Measurements from ENCODE around the gene MEFV.
"Not testable (repeated sequence)": the region's sequence is repeated elsewhere in the genome, so short reads cannot be mapped to it uniquely, and the experiment has no call there.

MEFV gene

DNA sequence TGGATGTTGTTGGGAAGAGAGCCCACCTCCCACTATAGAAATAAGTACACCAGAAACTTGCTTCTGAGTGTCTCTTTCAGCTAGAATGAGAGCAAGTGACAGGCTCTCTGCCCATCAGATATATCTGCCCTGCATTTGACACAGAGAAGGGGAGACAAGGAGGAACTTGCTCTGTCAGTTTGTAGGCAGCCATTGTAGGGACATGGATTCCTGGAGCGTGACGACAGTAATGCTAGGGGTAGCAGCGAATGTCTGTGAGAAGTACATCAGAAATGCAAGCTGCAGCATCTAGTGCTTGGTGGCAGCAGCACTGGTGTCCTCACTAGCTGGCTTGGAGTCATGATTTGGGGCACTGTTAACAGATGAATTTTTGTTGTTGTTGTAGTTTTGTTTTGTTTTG, 44.4 kb downstream of the MEFV start:
- Histone ChIP-seq H3K4me3 (ENCODE audit: low read depth, low read length) (no peak overlapping the region), H3K27ac (no peak overlapping the region), H3K36me3 (replicated peaks) (no peaks in the 10 kb centered on the region), H3K27me3 (replicated peaks) (no peaks in the 10 kb centered on the region)
- DNase-seq, result no peak
- in situ Hi-C loops (cut with HindIII; ENCODE audit: low pct_ligation_motif_present, low sequenced_read_pairs), result no loop called here
- TF ChIP-seq, protein P1, sequence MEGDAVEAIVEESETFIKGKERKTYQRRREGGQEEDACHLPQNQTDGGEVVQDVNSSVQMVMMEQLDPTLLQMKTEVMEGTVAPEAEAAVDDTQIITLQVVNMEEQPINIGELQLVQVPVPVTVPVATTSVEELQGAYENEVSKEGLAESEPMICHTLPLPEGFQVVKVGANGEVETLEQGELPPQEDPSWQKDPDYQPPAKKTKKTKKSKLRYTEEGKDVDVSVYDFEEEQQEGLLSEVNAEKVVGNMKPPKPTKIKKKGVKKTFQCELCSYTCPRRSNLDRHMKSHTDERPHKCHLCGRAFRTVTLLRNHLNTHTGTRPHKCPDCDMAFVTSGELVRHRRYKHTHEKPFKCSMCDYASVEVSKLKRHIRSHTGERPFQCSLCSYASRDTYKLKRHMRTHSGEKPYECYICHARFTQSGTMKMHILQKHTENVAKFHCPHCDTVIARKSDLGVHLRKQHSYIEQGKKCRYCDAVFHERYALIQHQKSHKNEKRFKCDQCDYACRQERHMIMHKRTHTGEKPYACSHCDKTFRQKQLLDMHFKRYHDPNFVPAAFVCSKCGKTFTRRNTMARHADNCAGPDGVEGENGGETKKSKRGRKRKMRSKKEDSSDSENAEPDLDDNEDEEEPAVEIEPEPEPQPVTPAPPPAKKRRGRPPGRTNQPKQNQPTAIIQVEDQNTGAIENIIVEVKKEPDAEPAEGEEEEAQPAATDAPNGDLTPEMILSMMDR (IDR thresholded peaks at IDR 0.05; ENCODE audit: low read depth, low read length, missing control alignments), result no peak

DNA sequence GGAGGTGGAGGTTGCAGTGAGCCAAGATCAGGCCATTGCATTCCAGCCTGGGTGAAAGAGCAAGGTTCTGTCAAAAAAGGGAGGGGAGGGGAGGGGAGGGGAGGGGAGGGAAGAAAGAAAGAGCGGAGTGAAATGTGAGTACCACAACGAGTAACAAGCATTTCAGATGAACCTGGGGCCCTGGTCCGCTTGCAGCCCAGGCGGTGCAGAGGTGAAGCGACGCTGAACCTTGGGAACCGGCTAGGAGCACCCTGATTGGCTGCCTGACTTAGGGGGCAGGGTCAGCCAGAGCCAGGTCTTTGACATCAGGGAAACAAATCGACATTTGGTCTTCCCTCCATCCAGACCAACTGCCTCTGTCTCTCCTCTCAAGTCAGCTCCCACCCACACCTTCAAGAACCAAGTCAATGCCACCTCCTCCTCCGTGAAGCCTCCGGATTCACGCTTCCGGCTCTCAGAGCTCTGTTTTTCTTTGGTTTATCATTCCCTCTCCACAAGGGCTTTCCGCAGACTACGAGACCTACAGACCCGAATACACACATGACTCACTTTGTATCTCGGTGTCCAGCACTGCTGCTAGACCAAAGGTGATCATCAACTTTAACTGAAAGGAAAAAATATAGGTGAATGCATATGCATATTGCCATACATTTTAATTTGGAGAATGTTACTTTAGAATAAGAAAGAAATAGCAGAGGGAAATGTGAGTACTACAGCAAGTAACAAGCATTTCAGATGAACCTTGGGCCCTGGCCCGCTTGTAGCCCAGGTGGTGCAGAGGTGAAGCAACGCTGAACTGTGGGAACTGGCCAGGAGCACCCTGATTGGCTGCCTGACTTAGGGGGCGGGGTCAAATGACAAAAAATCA, 49.1 kb downstream of the MEFV start:
- Histone ChIP-seq H3K27me3 (replicated peaks) (no peaks in the 10 kb centered on the region), H3K27ac (no peak overlapping the region), H3K36me3 (replicated peaks) (no peaks in the 10 kb centered on the region), H3K4me3 (ENCODE audit: low read depth, low read length) (no peak overlapping the region)
- DNase-seq, result no peak
- in situ Hi-C loops (cut with HindIII; ENCODE audit: low pct_ligation_motif_present, low sequenced_read_pairs), result no loop called here
- TF ChIP-seq, protein P1 (IDR thresholded peaks at IDR 0.05; ENCODE audit: low read depth, low read length, missing control alignments), result no peak

DNA sequence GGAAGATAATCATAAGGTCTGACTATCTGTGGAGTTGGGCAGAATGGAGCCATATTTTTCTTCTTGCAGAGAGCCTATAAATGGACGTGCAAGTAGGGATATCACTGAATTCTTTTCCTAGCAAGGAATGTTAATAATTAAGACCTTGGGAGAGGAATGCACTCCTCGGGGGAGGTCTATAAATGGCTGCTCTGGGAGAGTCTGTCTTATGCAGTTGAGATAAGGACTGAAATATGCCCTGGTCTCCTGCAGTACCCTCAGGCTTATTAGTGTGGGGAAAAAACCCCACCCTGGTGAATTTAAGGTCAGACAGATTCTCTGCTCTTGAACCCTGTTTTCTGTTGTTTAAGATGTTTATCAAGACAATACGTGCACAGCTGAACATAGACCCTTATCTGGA, 50.5 kb downstream of the MEFV start:
- DNase-seq; H3K4me3 ChIP-seq (ENCODE audit: low read depth, low read length); H3K27ac ChIP-seq; H3K27me3 ChIP-seq (replicated peaks); H3K36me3 ChIP-seq (replicated peaks); in situ Hi-C loops (cut with HindIII; ENCODE audit: low pct_ligation_motif_present, low sequenced_read_pairs): not testable (repeated sequence)

DNA sequence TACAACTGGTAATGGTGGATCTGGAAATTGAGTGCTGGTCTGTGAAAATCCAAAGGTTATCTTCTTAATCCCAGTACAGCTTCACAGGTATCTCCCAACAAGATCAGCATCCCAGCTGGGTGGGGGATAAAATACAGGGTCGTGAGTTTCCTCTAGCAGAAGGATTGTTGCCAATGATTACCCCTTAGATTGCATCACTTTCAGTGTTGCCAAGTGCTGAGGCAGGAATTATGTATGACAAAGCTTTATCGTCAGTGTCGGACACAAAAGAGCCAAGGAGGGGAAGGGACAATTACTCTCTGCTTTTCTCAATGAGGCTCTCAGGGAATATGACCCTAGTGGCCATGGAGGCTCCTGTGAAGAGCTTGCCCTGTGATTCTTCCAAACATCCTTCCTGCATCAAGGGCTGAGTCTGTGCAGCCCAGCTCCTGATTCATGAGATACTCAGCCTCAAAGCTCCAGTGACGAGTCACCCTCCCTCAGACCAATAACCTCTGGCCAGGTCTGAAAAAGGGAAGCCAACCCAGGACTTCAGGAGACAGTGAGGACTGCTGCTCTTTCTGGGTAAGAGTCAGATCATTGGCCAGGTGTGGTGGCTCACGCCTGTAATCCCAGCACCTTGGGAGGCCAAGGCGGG, 53.4 kb downstream of the MEFV start:
- no peaks in the 10 kb centered on the region for H3K36me3 ChIP-seq (replicated peaks)

DNA sequence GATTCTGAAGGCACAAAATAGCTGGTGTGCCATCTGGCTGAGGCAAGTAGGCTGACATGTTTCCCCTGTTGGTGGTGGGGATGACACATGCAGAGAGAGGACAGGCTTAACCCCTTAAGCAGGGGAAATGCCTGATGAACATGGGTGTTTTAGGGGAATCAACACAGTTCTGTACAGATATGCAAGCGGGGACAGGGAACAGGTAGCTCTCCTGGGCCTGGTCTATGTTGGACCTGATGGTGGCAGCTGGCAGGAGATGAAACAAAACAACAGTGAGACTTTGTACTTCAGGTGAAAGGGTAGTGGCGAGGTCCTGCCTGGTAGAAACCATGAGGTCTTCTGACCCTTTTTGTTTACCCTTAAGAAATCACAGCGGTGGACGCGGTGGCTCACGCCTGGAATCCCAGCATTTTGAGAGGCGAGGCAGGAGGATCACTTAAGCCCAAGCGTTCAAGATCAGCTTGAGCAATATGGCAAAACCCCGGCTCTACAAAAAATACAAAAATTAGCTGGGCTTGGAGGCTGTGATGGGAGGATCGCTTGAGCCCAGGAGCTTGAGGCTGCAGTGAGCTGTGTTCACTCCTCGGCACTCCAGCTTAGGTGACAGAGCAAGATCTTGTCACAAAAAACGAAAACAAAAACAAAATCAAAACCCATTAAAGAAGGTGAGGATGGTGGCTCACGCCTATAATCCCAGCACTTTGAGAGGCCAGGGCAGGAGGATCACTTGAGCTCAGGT, 57.9 kb downstream of the MEFV start:
- TF ChIP-seq, protein P1 (IDR thresholded peaks at IDR 0.05; ENCODE audit: low read depth, low read length, missing control alignments), result no peak
- Histone ChIP-seq H3K27me3 (replicated peaks) (no peaks in the 10 kb centered on the region), H3K36me3 (replicated peaks) (no peaks in the 10 kb centered on the region), H3K4me3 (ENCODE audit: low read depth, low read length) (no peak overlapping the region), H3K27ac (no peak overlapping the region)
- no peak for DNase-seq
- in situ Hi-C loops (cut with HindIII; ENCODE audit: low pct_ligation_motif_present, low sequenced_read_pairs), result no loop called here

More for the DNA sequence above, 53.4 kb downstream of the MEFV start:
- in situ Hi-C loops (cut with HindIII; ENCODE audit: low pct_ligation_motif_present, low sequenced_read_pairs), result no loop called here
- no peak for DNase-seq
- H3K4me3 ChIP-seq (ENCODE audit: low read depth, low read length), result no peak overlapping the region
- no peaks in the 10 kb centered on the region for H3K27me3 ChIP-seq (replicated peaks)
- TF ChIP-seq, protein P1 (IDR thresholded peaks at IDR 0.05; ENCODE audit: low read depth, low read length, missing control alignments), result no peak
- H3K27ac ChIP-seq, result no peak overlapping the region

DNA sequence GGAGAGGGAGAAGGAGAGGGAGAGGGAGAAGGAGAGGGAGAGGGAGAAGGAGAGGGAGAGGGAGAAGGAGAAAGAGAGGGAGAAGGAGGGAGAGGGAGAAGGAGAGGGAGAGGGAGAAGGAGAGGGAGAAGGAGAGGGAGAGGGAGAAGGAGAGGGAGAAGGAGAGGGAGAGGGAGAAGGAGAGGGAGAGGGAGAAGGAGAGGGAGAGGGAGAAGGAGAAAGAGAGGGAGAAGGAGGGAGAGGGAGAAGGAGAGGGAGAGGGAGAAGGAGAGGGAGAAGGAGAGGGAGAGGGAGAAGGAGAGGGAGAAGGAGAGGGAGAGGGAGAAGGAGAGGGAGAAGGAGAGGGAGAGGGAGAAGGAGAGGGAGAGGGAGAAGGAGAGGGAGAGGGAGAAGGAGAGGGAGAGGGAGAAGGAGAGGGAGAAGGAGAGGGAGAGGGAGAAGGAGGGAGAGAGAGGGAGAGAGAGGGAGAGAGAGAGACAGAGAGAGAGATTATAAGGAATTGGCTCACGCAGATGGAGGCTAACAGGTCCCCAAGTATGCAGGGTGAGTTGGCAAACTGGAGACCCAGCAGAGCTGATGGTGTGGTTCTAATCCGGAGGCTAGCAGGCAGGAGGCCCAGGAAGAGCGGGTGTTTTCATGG, 58.6 kb downstream of the MEFV start:
- H3K27me3 ChIP-seq (replicated peaks); H3K27ac ChIP-seq; H3K4me3 ChIP-seq (ENCODE audit: low read depth, low read length); in situ Hi-C loops (cut with HindIII; ENCODE audit: low pct_ligation_motif_present, low sequenced_read_pairs); H3K36me3 ChIP-seq (replicated peaks); DNase-seq: not testable (repeated sequence)
